Ishikawa (cell line): ENCODE results near the gene PSMA8.

Experiments used
- CEBPB ChIP-seq: IDR thresholded peaks from 2 replicates; pipeline ENCODE4 v1.6.1; 2012
- CREB1 ChIP-seq: IDR thresholded peaks from 2 replicates; pipeline ENCODE4 v1.6.1; 2012; ENCODE audit warnings: low read depth
- EGR1 ChIP-seq: IDR thresholded peaks from 2 replicates; pipeline ENCODE4 v1.6.1; 2012
- EP300 ChIP-seq: IDR thresholded peaks from 2 replicates; pipeline ENCODE4 v1.6.1; 2012; ENCODE audit warnings: borderline replicate concordance
- FOXM1 ChIP-seq: IDR thresholded peaks from 2 replicates; pipeline ENCODE4 v1.6.1; 2012; ENCODE audit warnings: low read depth, borderline replicate concordance
- NFIC ChIP-seq: IDR thresholded peaks from 2 replicates; pipeline ENCODE4 v1.6.1; 2012
- RAD21 ChIP-seq: IDR thresholded peaks from 2 replicates; pipeline ENCODE4 v1.6.1; 2012; ENCODE audit warnings: low read depth
- TAF1 ChIP-seq: IDR thresholded peaks from 2 replicates; pipeline ENCODE4 v1.6.1; 2012; ENCODE audit warnings: low read depth, mild to moderate bottlenecking
- TCF12 ChIP-seq: IDR thresholded peaks from 2 replicates; pipeline ENCODE4 v1.6.1; 2012; ENCODE audit warnings: low read depth
- TEAD4 ChIP-seq: IDR thresholded peaks from 2 replicates; pipeline ENCODE4 v1.6.1; 2012
- YY1 ChIP-seq: IDR thresholded peaks from 2 replicates; pipeline ENCODE4 v1.6.1; 2012; ENCODE audit warnings: low read depth
- ZBTB7A ChIP-seq: IDR thresholded peaks from 2 replicates; pipeline ENCODE4 v1.6.1; 2012; ENCODE audit warnings: low read depth
- TF ChIP-seq, protein P1 (sequence below): IDR thresholded peaks from 2 replicates; pipeline ENCODE4 v1.6.1; 2012
- TF ChIP-seq, protein P2 (sequence below): IDR thresholded peaks from 2 replicates; pipeline ENCODE4 v1.6.1; 2012
- TF ChIP-seq, protein P3 (sequence below): IDR thresholded peaks from 2 replicates; pipeline ENCODE4 v1.6.1; 2012; ENCODE audit warnings: low read depth, mild to moderate bottlenecking

Gene PSMA8

DNA sequence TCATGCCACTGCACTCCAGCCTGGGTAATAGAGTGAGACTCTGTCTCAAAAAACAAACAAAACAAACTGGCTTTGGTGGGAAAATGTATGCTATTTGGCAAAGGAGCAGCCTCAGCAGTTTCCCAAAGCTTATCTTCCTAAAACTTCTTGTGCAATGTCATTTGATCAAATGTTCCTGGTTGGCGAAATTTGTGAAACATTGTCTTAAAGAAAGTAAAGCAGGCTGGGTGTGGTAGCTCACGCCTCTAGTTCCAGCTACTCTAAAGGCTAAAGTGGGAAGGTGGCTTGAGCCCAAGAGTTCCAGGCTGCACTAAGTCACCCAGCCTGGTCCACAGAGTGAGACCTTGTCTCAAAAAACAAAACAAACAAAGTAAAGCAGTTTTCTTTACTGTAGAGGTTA is 75.3 kb downstream of the PSMA8 start:
- TF ChIP-seq YY1 (no peak), RAD21 (no peak), EGR1 (no peak), EP300 (no peak), CREB1 (no peak), TEAD4 (no peak), FOXM1 (no peak), ZBTB7A (no peak), CEBPB (no peak), TAF1 (no peak), NFIC (no peak), TCF12 (no peak)
- TF ChIP-seq, protein P1, sequence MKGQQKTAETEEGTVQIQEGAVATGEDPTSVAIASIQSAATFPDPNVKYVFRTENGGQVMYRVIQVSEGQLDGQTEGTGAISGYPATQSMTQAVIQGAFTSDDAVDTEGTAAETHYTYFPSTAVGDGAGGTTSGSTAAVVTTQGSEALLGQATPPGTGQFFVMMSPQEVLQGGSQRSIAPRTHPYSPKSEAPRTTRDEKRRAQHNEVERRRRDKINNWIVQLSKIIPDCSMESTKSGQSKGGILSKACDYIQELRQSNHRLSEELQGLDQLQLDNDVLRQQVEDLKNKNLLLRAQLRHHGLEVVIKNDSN, result no peak
- TF ChIP-seq, protein P2, sequence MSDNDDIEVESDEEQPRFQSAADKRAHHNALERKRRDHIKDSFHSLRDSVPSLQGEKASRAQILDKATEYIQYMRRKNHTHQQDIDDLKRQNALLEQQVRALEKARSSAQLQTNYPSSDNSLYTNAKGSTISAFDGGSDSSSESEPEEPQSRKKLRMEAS, result no peak
- TF ChIP-seq, protein P3, sequence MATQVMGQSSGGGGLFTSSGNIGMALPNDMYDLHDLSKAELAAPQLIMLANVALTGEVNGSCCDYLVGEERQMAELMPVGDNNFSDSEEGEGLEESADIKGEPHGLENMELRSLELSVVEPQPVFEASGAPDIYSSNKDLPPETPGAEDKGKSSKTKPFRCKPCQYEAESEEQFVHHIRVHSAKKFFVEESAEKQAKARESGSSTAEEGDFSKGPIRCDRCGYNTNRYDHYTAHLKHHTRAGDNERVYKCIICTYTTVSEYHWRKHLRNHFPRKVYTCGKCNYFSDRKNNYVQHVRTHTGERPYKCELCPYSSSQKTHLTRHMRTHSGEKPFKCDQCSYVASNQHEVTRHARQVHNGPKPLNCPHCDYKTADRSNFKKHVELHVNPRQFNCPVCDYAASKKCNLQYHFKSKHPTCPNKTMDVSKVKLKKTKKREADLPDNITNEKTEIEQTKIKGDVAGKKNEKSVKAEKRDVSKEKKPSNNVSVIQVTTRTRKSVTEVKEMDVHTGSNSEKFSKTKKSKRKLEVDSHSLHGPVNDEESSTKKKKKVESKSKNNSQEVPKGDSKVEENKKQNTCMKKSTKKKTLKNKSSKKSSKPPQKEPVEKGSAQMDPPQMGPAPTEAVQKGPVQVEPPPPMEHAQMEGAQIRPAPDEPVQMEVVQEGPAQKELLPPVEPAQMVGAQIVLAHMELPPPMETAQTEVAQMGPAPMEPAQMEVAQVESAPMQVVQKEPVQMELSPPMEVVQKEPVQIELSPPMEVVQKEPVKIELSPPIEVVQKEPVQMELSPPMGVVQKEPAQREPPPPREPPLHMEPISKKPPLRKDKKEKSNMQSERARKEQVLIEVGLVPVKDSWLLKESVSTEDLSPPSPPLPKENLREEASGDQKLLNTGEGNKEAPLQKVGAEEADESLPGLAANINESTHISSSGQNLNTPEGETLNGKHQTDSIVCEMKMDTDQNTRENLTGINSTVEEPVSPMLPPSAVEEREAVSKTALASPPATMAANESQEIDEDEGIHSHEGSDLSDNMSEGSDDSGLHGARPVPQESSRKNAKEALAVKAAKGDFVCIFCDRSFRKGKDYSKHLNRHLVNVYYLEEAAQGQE, result no peak

DNA sequence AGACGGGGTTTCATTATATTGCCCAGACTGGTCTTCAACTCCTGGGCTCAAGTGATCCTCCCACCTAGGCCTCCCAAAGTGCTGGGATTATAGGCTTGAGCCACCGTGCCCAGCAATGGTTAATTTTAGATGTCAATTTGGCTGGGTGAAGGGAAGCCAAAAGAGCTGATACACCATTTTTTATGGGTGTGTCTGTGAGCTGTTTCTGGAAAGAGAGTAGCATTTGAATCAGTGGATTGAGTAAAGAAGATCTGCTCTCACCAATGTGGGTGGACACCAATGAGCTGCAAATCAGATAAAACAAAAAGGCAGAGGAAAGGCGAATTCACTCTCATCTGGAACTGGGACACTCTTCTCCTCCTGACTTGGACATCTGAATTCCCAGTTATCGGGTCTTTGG is 76.5 kb downstream of the PSMA8 start:
- TF ChIP-seq TCF12 (no peak), YY1 (no peak), EP300 (no peak), RAD21 (no peak), FOXM1 (no peak), ZBTB7A (no peak), TEAD4 (no peak), TAF1 (no peak), NFIC (no peak), CEBPB (no peak), CREB1 (no peak), EGR1 (no peak)
- TF ChIP-seq, protein P1, result no peak
- TF ChIP-seq, protein P2, result no peak
- TF ChIP-seq, protein P3, result no peak

DNA sequence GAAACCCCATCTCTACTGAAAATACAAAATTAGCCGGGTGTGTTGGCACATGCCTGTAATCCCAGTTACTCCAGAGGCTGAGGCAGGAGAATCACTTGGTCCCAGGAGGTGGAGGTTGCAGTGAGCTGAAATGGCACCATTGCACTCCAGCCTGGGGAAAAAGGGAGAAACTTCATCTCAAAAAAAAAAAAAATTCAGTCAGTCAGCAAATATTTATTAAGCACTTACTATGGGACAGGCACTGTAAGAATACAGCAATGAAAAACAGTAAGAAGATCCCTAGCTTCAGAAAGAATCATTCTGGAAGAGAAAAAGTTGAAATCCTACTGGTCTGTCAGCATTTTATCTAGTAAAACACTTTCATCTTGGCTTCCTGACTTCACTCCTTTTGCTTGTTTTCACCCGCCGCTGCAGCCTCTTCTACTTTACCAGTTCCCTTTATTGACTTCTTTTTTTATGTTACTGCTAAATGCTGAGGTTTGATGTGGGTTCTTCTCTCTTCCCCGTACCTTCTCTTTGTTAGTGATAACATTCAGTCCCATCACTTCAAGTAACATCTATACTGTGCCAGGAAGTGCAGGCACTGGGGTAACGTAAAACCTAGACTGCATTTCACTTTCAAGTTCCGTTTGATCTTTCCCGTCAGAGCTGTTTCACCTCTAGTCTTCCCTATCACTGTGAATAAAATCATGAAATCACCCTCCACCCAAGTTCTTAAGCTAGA is 81.7 kb downstream of the PSMA8 start:
- TF ChIP-seq ZBTB7A (no peak), NFIC (no peak), TCF12 (no peak), FOXM1 (no peak), TEAD4 (no peak), RAD21 (no peak), CREB1 (no peak), YY1 (no peak), EGR1 (no peak), CEBPB (no peak)
- TF ChIP-seq, protein P1, result no peak

DNA sequence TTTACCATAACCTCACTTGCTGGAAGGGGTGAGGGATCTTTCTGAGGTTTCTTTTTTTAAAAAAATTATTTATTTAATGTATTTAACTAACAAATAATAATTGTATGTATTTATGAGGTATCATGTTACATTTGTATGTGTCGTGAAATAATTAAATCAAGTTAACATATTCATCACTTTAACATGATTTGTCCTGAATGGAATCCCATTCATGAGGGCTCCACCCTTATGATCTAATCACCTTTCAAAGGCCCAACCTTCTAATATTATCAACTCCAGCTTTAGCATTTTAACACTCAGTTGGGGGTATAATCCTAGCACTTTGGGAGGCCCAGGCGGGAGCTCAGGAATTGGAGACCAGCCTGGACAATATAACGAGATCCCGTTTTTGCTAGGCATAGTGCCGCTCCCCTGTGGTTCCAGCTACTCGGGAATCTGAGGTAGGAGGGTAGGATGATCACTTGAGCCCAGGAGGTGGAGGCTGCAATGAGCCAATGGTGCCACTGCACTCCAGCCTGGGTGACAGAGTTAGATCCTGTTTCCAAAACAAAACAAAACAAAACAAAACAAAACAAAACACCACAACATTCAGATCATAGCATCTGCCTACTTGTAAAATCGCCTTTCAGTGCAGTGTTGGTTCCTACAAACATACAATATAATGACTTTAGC is 91.5 kb downstream of the PSMA8 start:
- TF ChIP-seq YY1, result no peak
- no peak for TF ChIP-seq CREB1
- TF ChIP-seq, protein P2, result no peak
- no peak for TF ChIP-seq EGR1
- no peak for TF ChIP-seq NFIC
- TF ChIP-seq, protein P3, result no peak
- TF ChIP-seq CEBPB, result no peak
- no peak for TF ChIP-seq TAF1
